Fibroblast of pulmonary artery (primary cell): ENCODE results near the gene FANCI.
A peak's percentile ranks its signal among the peaks of the same experiment; 100 is the strongest.

Experiments
- DNase-seq: peaks from one replicate; pipeline ENCODE4 v3.0.0-alpha.2; 2010; ENCODE audit warnings: low read depth
- H3K4me3 ChIP-seq: replicated peaks from 2 replicates; pipeline ENCODE4 v1.5.1; 2011; ENCODE audit warnings: low read depth, mild to moderate bottlenecking, control low read depth, low read length, moderate library complexity
- CTCF ChIP-seq: IDR thresholded peaks from 2 replicates; pipeline ENCODE4 v1.5.1; 2011; ENCODE audit warnings: mild to moderate bottlenecking, control low read depth, low read length, inconsistent platforms; ENCODE audit errors: missing control alignments

FANCI gene

GRCh38 chr15:89206908-89207331 is 36.9 kb upstream of the FANCI start:
- peak; percentile 98 for TF ChIP-seq CTCF
- H3K4me3 ChIP-seq, result peak overlapping the region; percentile 21
- peak; percentile 69 for DNase-seq

GRCh38 chr15:89208256-89208655 is 35.5 kb upstream of the FANCI start:
- no peak overlapping the region for H3K4me3 ChIP-seq
- DNase-seq, result no peak
- no peak for TF ChIP-seq CTCF

GRCh38 chr15:89209057-89209456 is 34.7 kb upstream of the FANCI start:
- no peak for DNase-seq
- no peak for TF ChIP-seq CTCF
- no peak overlapping the region for H3K4me3 ChIP-seq

GRCh38 chr15:89211678-89212170 is 32.1 kb upstream of the FANCI start:
- DNase-seq, result no peak
- TF ChIP-seq CTCF, result no peak
- no peak overlapping the region for H3K4me3 ChIP-seq

GRCh38 chr15:89215627-89216026 is 28.2 kb upstream of the FANCI start:
- no peak for TF ChIP-seq CTCF
- no peak overlapping the region for H3K4me3 ChIP-seq
- DNase-seq, result no peak

GRCh38 chr15:89217031-89217430 is 26.7 kb upstream of the FANCI start:
- DNase-seq, result no peak
- H3K4me3 ChIP-seq, result no peak overlapping the region
- no peak for TF ChIP-seq CTCF

- no peak overlapping the region for H3K4me3 ChIP-seq
- TF ChIP-seq CTCF, result no peak
- DNase-seq, result no peak
These were observed 25.9 kb upstream of the FANCI start for GRCh38 chr15:89217686-89218376.
